ENCODE measurements around the gene WTIP.

WTIP gene

GRCh38 chr19:34512254-34512822 is 30.8 kb downstream of the WTIP start:
- ATAC-seq (replicated peaks; ENCODE audit: extremely low read depth, poor library complexity, severe bottlenecking) (no peak), DNase-seq (ENCODE audit: low spot score in 2 of 2) (no peak)
- no peak overlapping the region for H3K27ac Mint-ChIP-seq (ENCODE audit: low read depth)
- no peaks in the 10 kb centered on the region for H3K36me3 Mint-ChIP-seq (ENCODE audit: insufficient read depth)
- H3K27me3 Mint-ChIP-seq = peaks cover 25% of the 10 kb centered on the region
- H3K4me3 Mint-ChIP-seq = no peak overlapping the region
- H3K4me1 Mint-ChIP-seq = no peaks in the 10 kb centered on the region
- peaks cover 7% of the 10 kb centered on the region for H3K9me3 Mint-ChIP-seq

GRCh38 chr19:34513767-34514166 is 32.2 kb downstream of the WTIP start:
- Mint-ChIP-seq H3K9me3 (peaks cover 7% of the 10 kb centered on the region), H3K36me3 (ENCODE audit: insufficient read depth) (no peaks in the 10 kb centered on the region), H3K27ac (ENCODE audit: low read depth) (no peak overlapping the region), H3K4me3 (no peak overlapping the region), H3K4me1 (no peaks in the 10 kb centered on the region), H3K27me3 (peaks cover 12% of the 10 kb centered on the region)
- ATAC-seq (replicated peaks; ENCODE audit: extremely low read depth, poor library complexity, severe bottlenecking) (no peak), DNase-seq (ENCODE audit: low spot score in 2 of 2) (no peak)

GRCh38 chr19:34519602-34520001 is 38.0 kb downstream of the WTIP start:
- no peak overlapping the region for H3K4me3 Mint-ChIP-seq
- H3K4me1 Mint-ChIP-seq = no peaks in the 10 kb centered on the region
- H3K36me3 Mint-ChIP-seq (ENCODE audit: insufficient read depth) = no peaks in the 10 kb centered on the region
- H3K27me3 Mint-ChIP-seq = peaks cover 30% of the 10 kb centered on the region
- DNase-seq (ENCODE audit: low spot score in 2 of 2) = no peak
- H3K9me3 Mint-ChIP-seq = no peaks in the 10 kb centered on the region
- H3K27ac Mint-ChIP-seq (ENCODE audit: low read depth) = no peak overlapping the region
- ATAC-seq (replicated peaks; ENCODE audit: extremely low read depth, poor library complexity, severe bottlenecking) = no peak

GRCh38 chr19:34523408-34523807 is 41.9 kb downstream of the WTIP start:
- DNase-seq (ENCODE audit: low spot score in 2 of 2) (no peak), ATAC-seq (replicated peaks; ENCODE audit: extremely low read depth, poor library complexity, severe bottlenecking) (no peak)
- H3K27ac Mint-ChIP-seq (ENCODE audit: low read depth) = no peak overlapping the region
- H3K4me3 Mint-ChIP-seq = no peak overlapping the region
- H3K36me3 Mint-ChIP-seq (ENCODE audit: insufficient read depth) = no peaks in the 10 kb centered on the region
- H3K27me3 Mint-ChIP-seq = peaks cover 48% of the 10 kb centered on the region
- no peaks in the 10 kb centered on the region for H3K4me1 Mint-ChIP-seq
- no peaks in the 10 kb centered on the region for H3K9me3 Mint-ChIP-seq

GRCh38 chr19:34525001-34525400 is 43.4 kb downstream of the WTIP start:
- no peaks in the 10 kb centered on the region for H3K4me1 Mint-ChIP-seq
- ATAC-seq (replicated peaks; ENCODE audit: extremely low read depth, poor library complexity, severe bottlenecking) (no peak), DNase-seq (ENCODE audit: low spot score in 2 of 2) (no peak)
- H3K27ac Mint-ChIP-seq (ENCODE audit: low read depth) = no peak overlapping the region
- peaks cover 53% of the 10 kb centered on the region for H3K27me3 Mint-ChIP-seq
- H3K9me3 Mint-ChIP-seq = no peaks in the 10 kb centered on the region
- no peak overlapping the region for H3K4me3 Mint-ChIP-seq
- H3K36me3 Mint-ChIP-seq (ENCODE audit: insufficient read depth) = no peaks in the 10 kb centered on the region

GRCh38 chr19:34534206-34534605 is 52.6 kb downstream of the WTIP start:
- Mint-ChIP-seq H3K9me3 (no peaks in the 10 kb centered on the region), H3K27me3 (peaks cover 89% of the 10 kb centered on the region), H3K4me3 (no peak overlapping the region), H3K27ac (ENCODE audit: low read depth) (no peak overlapping the region), H3K4me1 (no peaks in the 10 kb centered on the region), H3K36me3 (ENCODE audit: insufficient read depth) (peaks cover 1% of the 10 kb centered on the region)
- DNase-seq (ENCODE audit: low spot score in 2 of 2) (no peak), ATAC-seq (replicated peaks; ENCODE audit: extremely low read depth, poor library complexity, severe bottlenecking) (no peak)

- Mint-ChIP-seq H3K9me3 (peaks cover 11% of the 10 kb centered on the region), H3K27ac (ENCODE audit: low read depth) (no peak overlapping the region), H3K4me3 (no peak overlapping the region), H3K4me1 (no peaks in the 10 kb centered on the region), H3K27me3 (peaks cover 40% of the 10 kb centered on the region), H3K36me3 (ENCODE audit: insufficient read depth) (no peaks in the 10 kb centered on the region)
- ATAC-seq (replicated peaks; ENCODE audit: extremely low read depth, poor library complexity, severe bottlenecking) (no peak), DNase-seq (ENCODE audit: low spot score in 2 of 2) (no peak)
Observed at GRCh38 chr19:34539396-34539795, 57.8 kb downstream of the WTIP start.

- Mint-ChIP-seq H3K36me3 (ENCODE audit: insufficient read depth) (no peaks in the 10 kb centered on the region), H3K9me3 (peaks cover 11% of the 10 kb centered on the region), H3K27ac (ENCODE audit: low read depth) (no peak overlapping the region), H3K4me1 (no peaks in the 10 kb centered on the region), H3K4me3 (no peak overlapping the region), H3K27me3 (peaks cover 26% of the 10 kb centered on the region)
- no peak for ATAC-seq (replicated peaks; ENCODE audit: extremely low read depth, poor library complexity, severe bottlenecking)
- DNase-seq (ENCODE audit: low spot score in 2 of 2) = no peak
Observed at GRCh38 chr19:34540811-34541557, 59.4 kb downstream of the WTIP start.

- no peak overlapping the region for H3K27ac Mint-ChIP-seq (ENCODE audit: low read depth)
- H3K4me1 Mint-ChIP-seq = no peaks in the 10 kb centered on the region
- peaks cover 18% of the 10 kb centered on the region for H3K9me3 Mint-ChIP-seq
- no peaks in the 10 kb centered on the region for H3K36me3 Mint-ChIP-seq (ENCODE audit: insufficient read depth)
- ATAC-seq (replicated peaks; ENCODE audit: extremely low read depth, poor library complexity, severe bottlenecking) (no peak), DNase-seq (ENCODE audit: low spot score in 2 of 2) (no peak)
- H3K27me3 Mint-ChIP-seq = peaks cover 37% of the 10 kb centered on the region
- no peak overlapping the region for H3K4me3 Mint-ChIP-seq
Observed at GRCh38 chr19:34549833-34550232, 68.3 kb downstream of the WTIP start.

GRCh38 chr19:34555447-34555846 is 73.9 kb downstream of the WTIP start:
- Mint-ChIP-seq H3K27ac (ENCODE audit: low read depth) (no peak overlapping the region), H3K4me1 (no peaks in the 10 kb centered on the region), H3K27me3 (peaks cover 75% of the 10 kb centered on the region), H3K9me3 (no peaks in the 10 kb centered on the region), H3K4me3 (no peak overlapping the region), H3K36me3 (ENCODE audit: insufficient read depth) (no peaks in the 10 kb centered on the region)
- ATAC-seq (replicated peaks; ENCODE audit: extremely low read depth, poor library complexity, severe bottlenecking) (no peak), DNase-seq (ENCODE audit: low spot score in 2 of 2) (no peak)

- Mint-ChIP-seq H3K27ac (ENCODE audit: low read depth) (no peak overlapping the region), H3K4me1 (no peaks in the 10 kb centered on the region), H3K36me3 (ENCODE audit: insufficient read depth) (no peaks in the 10 kb centered on the region), H3K4me3 (no peak overlapping the region), H3K9me3 (no peaks in the 10 kb centered on the region), H3K27me3 (peaks cover 75% of the 10 kb centered on the region)
- ATAC-seq (replicated peaks; ENCODE audit: extremely low read depth, poor library complexity, severe bottlenecking) = no peak
- DNase-seq (ENCODE audit: low spot score in 2 of 2) = no peak
Observed at GRCh38 chr19:34556488-34556887, 74.9 kb downstream of the WTIP start.

- Mint-ChIP-seq H3K4me1 (no peaks in the 10 kb centered on the region), H3K27me3 (peaks cover 56% of the 10 kb centered on the region), H3K27ac (ENCODE audit: low read depth) (no peak overlapping the region), H3K4me3 (no peak overlapping the region), H3K36me3 (ENCODE audit: insufficient read depth) (no peaks in the 10 kb centered on the region), H3K9me3 (no peaks in the 10 kb centered on the region)
- ATAC-seq (replicated peaks; ENCODE audit: extremely low read depth, poor library complexity, severe bottlenecking) (no peak), DNase-seq (ENCODE audit: low spot score in 2 of 2) (no peak)
Observed at GRCh38 chr19:34559045-34559444, 77.5 kb downstream of the WTIP start.

- H3K27ac Mint-ChIP-seq (ENCODE audit: low read depth) = no peak overlapping the region
- H3K27me3 Mint-ChIP-seq = peaks cover 53% of the 10 kb centered on the region
- no peaks in the 10 kb centered on the region for H3K4me1 Mint-ChIP-seq
- H3K36me3 Mint-ChIP-seq (ENCODE audit: insufficient read depth) = no peaks in the 10 kb centered on the region
- H3K9me3 Mint-ChIP-seq = peaks cover 5% of the 10 kb centered on the region
- ATAC-seq (replicated peaks; ENCODE audit: extremely low read depth, poor library complexity, severe bottlenecking) (no peak), DNase-seq (ENCODE audit: low spot score in 2 of 2) (no peak)
- H3K4me3 Mint-ChIP-seq = no peak overlapping the region
Observed at GRCh38 chr19:34560229-34560628, 78.7 kb downstream of the WTIP start.

All from central memory CD8-positive, alpha-beta T cell (primary cell).